IMR-90 (cell line): Measurements from ENCODE around the gene TMEM120A. TPM values are rescaled to one million over a fixed set of nuclear protein-coding genes. Genes with fewer than 3 reads are reported as not detected.

Experiments used
- ATAC-seq: fragments of 200-7000 bp; cut with Tn5 transposase; 2 replicates; pipeline ENCODE4 v1.9.1; 2020; ENCODE audit warnings: low read depth, mild to moderate bottlenecking, moderate library complexity
- BruUV-seq: library from RNA; stranded (reverse); fragments of 400-500 nt; replicated peaks from 2 replicates; lab custom pipeline; 2021; lab: Mats Ljungman, UMichigan
- CTCF ChIA-PET: fragments of 300-600 bp; formaldehyde crosslinking; extraction: SDS; loops from one replicate; lab custom pipeline; 2021; ENCODE audit warnings: antibody characterized with exemption; lab: Yijun Ruan, JAX
- POLR2A ChIA-PET: fragments of 300-600 bp; sonication (Branson Sonifier 250); formaldehyde crosslinking; loops from one replicate; lab custom pipeline; 2022; ENCODE audit warnings: antibody characterized with exemption; ENCODE audit not compliant: unreplicated experiment; lab: Charles Lee
- DNase-seq: peaks from one replicate; pipeline ENCODE4 v3.0.0; 2013
- H2AFZ ChIP-seq: replicated peaks from 2 replicates; pipeline ENCODE3; 2013; ENCODE audit warnings: low read length, mild to moderate bottlenecking; ENCODE audit not compliant: poor library complexity
- H2AK5ac ChIP-seq: 2 replicates; pipeline ENCODE4 v1.6.1; 2013; ENCODE audit warnings: low read depth, low read length, inconsistent platforms
- H2AK9ac ChIP-seq: replicated peaks from 2 replicates; pipeline ENCODE3; 2013; ENCODE audit warnings: mild to moderate bottlenecking, low read depth, low read length, moderate library complexity; ENCODE audit not compliant: poor library complexity
- H2BK120ac ChIP-seq: 2 replicates; pipeline ENCODE4 v1.6.1; 2013; ENCODE audit warnings: low read depth, low read length, inconsistent platforms
- H2BK15ac ChIP-seq: 3 replicates; pipeline ENCODE4 v1.6.1; 2013; ENCODE audit warnings: low read depth, low read length, inconsistent platforms
- H2BK20ac ChIP-seq: 2 replicates; pipeline ENCODE4 v1.6.1; 2013; ENCODE audit warnings: low read depth, mild to moderate bottlenecking, inconsistent platforms, low read length, moderate library complexity
- H2BK5ac ChIP-seq: 2 replicates; pipeline ENCODE4 v1.6.1; 2013; ENCODE audit warnings: mild to moderate bottlenecking, low read depth, low read length, inconsistent platforms; ENCODE audit not compliant: poor library complexity, severe bottlenecking
- H3K14ac ChIP-seq: replicated peaks from 2 replicates; pipeline ENCODE4 v1.6.1; 2013; ENCODE audit warnings: low read depth, low read length, inconsistent platforms
- H3K18ac ChIP-seq: 2 replicates; pipeline ENCODE4 v1.6.1; 2013; ENCODE audit warnings: low read depth, low read length, control low read depth
- H3K23ac ChIP-seq: 2 replicates; pipeline ENCODE4 v1.6.1; 2013; ENCODE audit warnings: low read depth, low read length, inconsistent platforms
- H3K27ac ChIP-seq: 2 replicates; pipeline ENCODE4 v1.5.1; 2013; ENCODE audit warnings: mild to moderate bottlenecking, control low read depth, low read length; ENCODE audit not compliant: insufficient read depth
- H3K27me3 ChIP-seq: 2 replicates; pipeline ENCODE4 v1.6.1; 2013; ENCODE audit warnings: low read length; ENCODE audit not compliant: control insufficient read depth, insufficient read depth
- H3K36me3 ChIP-seq: 2 replicates; pipeline ENCODE4 v1.6.1; 2013; ENCODE audit warnings: low read length, mixed read lengths; ENCODE audit not compliant: control insufficient read depth, insufficient read depth
- H3K4ac ChIP-seq: 2 replicates; pipeline ENCODE4 v1.6.1; 2013; ENCODE audit warnings: low read depth, low read length, inconsistent platforms
- H3K4me1 ChIP-seq: 2 replicates; pipeline ENCODE4 v1.6.1; 2013; ENCODE audit warnings: low read length, mixed read lengths; ENCODE audit not compliant: control insufficient read depth, insufficient read depth
- H3K4me2 ChIP-seq: 2 replicates; pipeline ENCODE4 v1.6.1; 2013; ENCODE audit warnings: low read depth, mild to moderate bottlenecking, control low read depth, low read length, moderate library complexity
- H3K4me3 ChIP-seq: 2 replicates; pipeline ENCODE4 v1.5.1; 2013; ENCODE audit warnings: low read depth, mild to moderate bottlenecking, control low read depth, low read length, moderate library complexity; ENCODE audit not compliant: insufficient read depth
- H3K56ac ChIP-seq: 2 replicates; pipeline ENCODE4 v1.6.1; 2013; ENCODE audit warnings: low read length, inconsistent platforms; ENCODE audit not compliant: insufficient read depth; ENCODE audit errors: extremely low read depth
- H3K79me1 ChIP-seq, 2 experiments: 2 replicates each; pipeline ENCODE4 v1.6.1; 2013; ENCODE audit warnings: low read length in 2 of 2, inconsistent platforms in 1 of 2, low read depth in 1 of 2
- H3K9ac ChIP-seq: 2 replicates; pipeline ENCODE4 v1.6.1; 2013; ENCODE audit warnings: low read depth, low read length, control low read depth
- H3K9me1 ChIP-seq: 2 replicates; pipeline ENCODE4 v1.6.1; 2013; ENCODE audit warnings: low read length, inconsistent platforms; ENCODE audit not compliant: insufficient read depth
- H3K9me3 ChIP-seq: 2 replicates; pipeline ENCODE4 v1.6.1; 2013; ENCODE audit warnings: low read length; ENCODE audit not compliant: control insufficient read depth, insufficient read depth
- H4K20me1 ChIP-seq: 2 replicates; pipeline ENCODE4 v1.6.1; 2013; ENCODE audit warnings: low read length, inconsistent platforms; ENCODE audit not compliant: insufficient read depth
- H4K5ac ChIP-seq: 2 replicates; pipeline ENCODE4 v1.6.1; 2013; ENCODE audit warnings: mild to moderate bottlenecking, low read depth, low read length, control low read depth
- H4K8ac ChIP-seq, 2 experiments: 2 replicates each; pipeline ENCODE4 v1.6.1; 2013; ENCODE audit warnings: low read depth in 2 of 2, low read length in 2 of 2, control low read depth in 1 of 2, inconsistent platforms in 1 of 2
- H4K91ac ChIP-seq: 2 replicates; pipeline ENCODE4 v1.6.1; 2013; ENCODE audit warnings: low read depth, low read length, inconsistent platforms; ENCODE audit not compliant: insufficient read depth
- MXI1 ChIP-seq: IDR thresholded peaks from 2 replicates; pipeline ENCODE4 v1.6.1; 2012; ENCODE audit warnings: low read depth, mild to moderate bottlenecking, low read length, moderate library complexity, borderline replicate concordance
- NFE2L2 ChIP-seq: fragments of 150-350 bp; IDR thresholded peaks from 2 replicates; pipeline ENCODE4 v1.6.1; 2016; ENCODE audit warnings: low read depth, mild to moderate bottlenecking, low read length
- RCOR1 ChIP-seq: IDR thresholded peaks from 2 replicates; pipeline ENCODE4 v1.6.1; 2012; ENCODE audit warnings: mild to moderate bottlenecking, low read length, improper control_type of control experiment; ENCODE audit not compliant: insufficient replicate concordance
- RFX5 ChIP-seq: IDR thresholded peaks from 2 replicates; pipeline ENCODE4 v1.8.0; 2012; ENCODE audit warnings: low read depth, mild to moderate bottlenecking, low read length, moderate library complexity
- USF2 ChIP-seq: fragments of 150-350 bp; IDR thresholded peaks from 2 replicates; pipeline ENCODE4 v1.6.1; 2017; ENCODE audit warnings: mild to moderate bottlenecking, antibody characterized with exemption, low read length, low read depth
- WGBS, 2 experiments: methylation state at CpG; one replicate each; pipeline versions ENCODE4 v1.1.5 to v1.1.7; 2013; ENCODE audit warnings: missing lambda C conversion rate in 2 of 2; ENCODE audit not compliant: insufficient read length in 1 of 2; ENCODE audit errors: extremely low coverage in 2 of 2; 5-methylcytosine and 5-hydroxymethylcytosine counted together
- dilution Hi-C: fragments of 300-500 bp; cut with HindIII; formaldehyde crosslinking; loops from one replicate; pipeline ENCODE4 v1.14.3; 2018; ENCODE audit warnings: low sequenced_read_pairs; ENCODE audit not compliant: unreplicated experiment
- in situ Hi-C: fragments of 300-500 bp; cut with MboI; formaldehyde crosslinking; loops from 3 replicates; pipeline ENCODE4 v1.14.3; 2019; ENCODE audit warnings: low sequenced_read_pairs, inconsistent platforms, mixed read lengths
- intact Hi-C: fragments of 100-400 bp; cut with micrococcal nuclease; formaldehyde crosslinking; loops from 2 replicates; pipeline ENCODE4 v1.10.0; 2022
- polyA plus RNA-seq, 3 experiments: library from polyadenylated mRNA; depleted of rRNA; stranded (reverse); fragments of >200 nt; gene quantifications; 2 replicates each; pipeline ENCODE4 v1.2.3, GENCODE V29; 2012; ENCODE audit warnings: low replicate concordance in 1 of 3
- total RNA-seq: library from RNA; depleted of rRNA; stranded (reverse); fragments of >200 nt; gene quantifications from 2 replicates; pipeline ENCODE4 v1.2.3, GENCODE V29; 2012

Gene TMEM120A
- total and polyA plus RNA-seq, 2 of the 4 experiments (the other 2 are of a cell fraction), result 32.1 to 39.3 TPM

GRCh38 chr7:75994388-75995051 is at the start of gene TMEM120A (continued):
- TF ChIP-seq USF2 (peak; percentile 86), MXI1 (peak; percentile 77; the same call in 1 of the 2 replicates), NFE2L2 (no peak), RFX5 (no peak)

- intact Hi-C loops, result no loop called here
- BruUV-seq, result no TSS peak
- no peak overlapping the region for H3K18ac ChIP-seq
- H3K4me3 ChIP-seq, result no peak overlapping the region
- DNase-seq, result no peak
- H3K56ac ChIP-seq, result no peak overlapping the region
- H4K20me1 ChIP-seq, result peaks cover 14% of the 10 kb centered on the region
- 96% methylated on average over 4 of the region's 6 CpGs; no CpG with 5 or more reads in 1 of the 2 experiments for WGBS, 2 experiments
- H4K8ac ChIP-seq, result no peak overlapping the region
- H2AK9ac ChIP-seq, result peak overlapping the region; percentile 55
- H3K4ac ChIP-seq, result no peak overlapping the region
- in situ Hi-C loops, result loop anchor here (25.0 kb wide), 1 partner anchor 503 kb away; no protein-coding TSS in a partner anchor
- H3K27ac ChIP-seq, result no peak overlapping the region
- H3K23ac ChIP-seq, result no peak overlapping the region
- no peak overlapping the region for H2BK15ac ChIP-seq
- H2BK120ac ChIP-seq, result no peak overlapping the region
- H3K4me1 ChIP-seq, result peaks cover 6% of the 10 kb centered on the region
- ChIA-PET CTCF (interaction anchor here (0.6 kb wide), 1 partner anchor 29 kb away, joined by 3 read pairs; no protein-coding TSS in a partner anchor), POLR2A (no interaction called here)
- no peak overlapping the region for H4K91ac ChIP-seq
- H3K9ac ChIP-seq, result no peak overlapping the region
- no peak overlapping the region for H3K14ac ChIP-seq
- no peak overlapping the region for H2BK20ac ChIP-seq
- peaks cover 12 to 67% of the 10 kb centered on the region in 2 experiments for H3K79me1 ChIP-seq
- no peak for TF ChIP-seq RCOR1
- no peak overlapping the region for H2BK5ac ChIP-seq
- no peak overlapping the region for H4K5ac ChIP-seq
- no peak overlapping the region for H3K4me2 ChIP-seq
- H3K27me3 ChIP-seq, result no peaks in the 10 kb centered on the region
- no peak for ATAC-seq
- H2AFZ ChIP-seq, result no peak overlapping the region
- H3K9me1 ChIP-seq, result peaks cover 28% of the 10 kb centered on the region
- dilution Hi-C loops, result no loop called here
- H3K36me3 ChIP-seq, result peaks cover 8% of the 10 kb centered on the region
- H3K9me3 ChIP-seq, result no peaks in the 10 kb centered on the region
- no peak overlapping the region for H2AK5ac ChIP-seq
Observed at GRCh38 chr7:76040126-76040525, 45.7 kb upstream of the TMEM120A start.
